Measurements from ENCODE around the gene TMEM87B.

DNA sequence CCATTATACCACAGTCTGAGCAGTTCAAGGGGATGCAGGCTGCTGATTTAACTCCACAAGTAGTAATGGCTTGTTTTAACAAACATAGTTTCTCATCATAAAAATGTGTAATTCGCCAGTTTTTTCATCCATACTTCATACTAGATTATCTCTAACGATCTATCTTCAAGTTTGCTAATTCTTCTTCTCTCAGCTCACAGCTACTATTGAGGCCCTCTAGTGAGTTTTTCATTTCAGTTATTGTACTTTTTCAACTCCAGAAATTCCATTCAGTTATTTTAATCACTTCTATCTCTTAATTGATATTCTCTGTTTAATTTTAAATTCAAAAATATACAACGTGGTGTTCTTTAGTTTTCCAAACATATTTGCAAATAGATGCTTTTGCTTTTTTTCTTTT is 20.1 kb upstream of the TMEM87B start:
- TF ChIP-seq, protein P1, sequence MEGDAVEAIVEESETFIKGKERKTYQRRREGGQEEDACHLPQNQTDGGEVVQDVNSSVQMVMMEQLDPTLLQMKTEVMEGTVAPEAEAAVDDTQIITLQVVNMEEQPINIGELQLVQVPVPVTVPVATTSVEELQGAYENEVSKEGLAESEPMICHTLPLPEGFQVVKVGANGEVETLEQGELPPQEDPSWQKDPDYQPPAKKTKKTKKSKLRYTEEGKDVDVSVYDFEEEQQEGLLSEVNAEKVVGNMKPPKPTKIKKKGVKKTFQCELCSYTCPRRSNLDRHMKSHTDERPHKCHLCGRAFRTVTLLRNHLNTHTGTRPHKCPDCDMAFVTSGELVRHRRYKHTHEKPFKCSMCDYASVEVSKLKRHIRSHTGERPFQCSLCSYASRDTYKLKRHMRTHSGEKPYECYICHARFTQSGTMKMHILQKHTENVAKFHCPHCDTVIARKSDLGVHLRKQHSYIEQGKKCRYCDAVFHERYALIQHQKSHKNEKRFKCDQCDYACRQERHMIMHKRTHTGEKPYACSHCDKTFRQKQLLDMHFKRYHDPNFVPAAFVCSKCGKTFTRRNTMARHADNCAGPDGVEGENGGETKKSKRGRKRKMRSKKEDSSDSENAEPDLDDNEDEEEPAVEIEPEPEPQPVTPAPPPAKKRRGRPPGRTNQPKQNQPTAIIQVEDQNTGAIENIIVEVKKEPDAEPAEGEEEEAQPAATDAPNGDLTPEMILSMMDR (IDR thresholded peaks at IDR 0.05; ENCODE audit: low read length), result no peak
- TF ChIP-seq EZH2 (optimal IDR thresholded peaks at IDR 0.05; ENCODE audit: low read depth, low read length), result no peak

All from MM.1S (cell line).